Activated T-cell treated with anti-CD3 and anti-CD28 coated beads, Interleukin-2, amount 50 U/mL, for 24 hours (primary cell): ENCODE measurements around the gene SMURF1.
"Not testable (repeated sequence)": the region's sequence is repeated elsewhere in the genome, so short reads cannot be mapped to it uniquely, and the experiment has no call there.

Experiments
- DNase-seq: peaks from one replicate; pipeline ENCODE4 v3.0.0-alpha.2; 2020
- H3K27ac Mint-ChIP-seq: 2 replicates; pipeline ENCODE4 v1.8.0; 2020; ENCODE audit warnings: mild to moderate bottlenecking, mixed read lengths
- H3K27me3 Mint-ChIP-seq: 2 replicates; pipeline ENCODE4 v1.8.0; 2020; ENCODE audit warnings: mixed read lengths
- H3K36me3 Mint-ChIP-seq: 2 replicates; pipeline ENCODE4 v1.8.0; 2020; ENCODE audit warnings: low read depth, mixed read lengths
- H3K4me1 Mint-ChIP-seq: 2 replicates; pipeline ENCODE4 v1.8.0; 2020; ENCODE audit warnings: low read depth, mixed read lengths
- H3K4me3 Mint-ChIP-seq: 2 replicates; pipeline ENCODE4 v1.8.0; 2020; ENCODE audit warnings: mild to moderate bottlenecking, moderate library complexity, mixed read lengths
- H3K9me3 Mint-ChIP-seq: 2 replicates; pipeline ENCODE4 v1.8.0; 2020; ENCODE audit warnings: mixed read lengths

SMURF1 gene

DNA sequence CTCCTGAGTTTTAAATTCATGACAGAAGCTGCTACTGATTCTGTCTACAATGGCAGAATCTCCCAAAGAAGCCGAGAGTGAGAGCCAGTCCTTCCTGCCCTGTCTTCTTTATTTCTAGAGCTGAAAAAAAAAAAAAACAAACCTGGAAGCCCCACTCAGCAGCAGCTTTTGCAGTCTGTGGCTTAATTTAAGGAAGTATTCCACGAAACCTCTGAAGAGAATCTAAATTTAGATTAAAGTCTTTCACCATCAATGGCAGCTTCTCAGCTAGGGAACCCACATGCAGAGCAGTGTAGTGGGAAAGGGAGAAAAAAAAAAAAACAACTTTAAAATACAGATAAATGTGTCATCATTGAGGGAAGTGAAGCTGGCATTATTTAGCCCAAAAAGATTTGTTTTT, 23.4 kb downstream of the SMURF1 start:
- Mint-ChIP-seq H3K27ac (peak overlapping the region; percentile 15), H3K36me3 (peaks cover 38% of the 10 kb centered on the region), H3K9me3 (peaks cover 12% of the 10 kb centered on the region), H3K27me3 (no peaks in the 10 kb centered on the region), H3K4me1 (peaks cover 59% of the 10 kb centered on the region), H3K4me3 (no peak overlapping the region)
- no peak for DNase-seq

DNA sequence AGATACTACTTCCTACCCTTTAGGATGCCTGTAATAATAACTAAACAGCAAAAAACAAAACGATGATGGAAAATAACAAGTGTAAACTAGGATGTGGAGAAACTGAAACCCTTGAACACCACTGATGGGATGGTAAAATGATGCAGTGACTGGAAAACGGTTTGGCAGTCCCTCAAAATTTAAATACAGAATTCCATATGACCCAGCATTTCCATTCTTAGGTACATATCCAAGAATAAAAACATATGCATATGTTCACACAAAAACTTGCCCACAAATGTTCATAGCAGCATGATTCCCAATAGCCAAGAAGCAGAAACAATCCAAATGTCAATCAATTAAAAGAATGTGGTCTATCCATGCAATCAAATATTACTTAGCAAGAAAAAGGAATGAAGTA, 25.8 kb downstream of the SMURF1 start:
- DNase-seq = no peak
- no peaks in the 10 kb centered on the region for H3K27me3 Mint-ChIP-seq
- peaks cover 48% of the 10 kb centered on the region for H3K36me3 Mint-ChIP-seq
- no peak overlapping the region for H3K4me3 Mint-ChIP-seq
- H3K27ac Mint-ChIP-seq = no peak overlapping the region
- peaks cover 48% of the 10 kb centered on the region for H3K4me1 Mint-ChIP-seq
- H3K9me3 Mint-ChIP-seq = peaks cover 22% of the 10 kb centered on the region

DNA sequence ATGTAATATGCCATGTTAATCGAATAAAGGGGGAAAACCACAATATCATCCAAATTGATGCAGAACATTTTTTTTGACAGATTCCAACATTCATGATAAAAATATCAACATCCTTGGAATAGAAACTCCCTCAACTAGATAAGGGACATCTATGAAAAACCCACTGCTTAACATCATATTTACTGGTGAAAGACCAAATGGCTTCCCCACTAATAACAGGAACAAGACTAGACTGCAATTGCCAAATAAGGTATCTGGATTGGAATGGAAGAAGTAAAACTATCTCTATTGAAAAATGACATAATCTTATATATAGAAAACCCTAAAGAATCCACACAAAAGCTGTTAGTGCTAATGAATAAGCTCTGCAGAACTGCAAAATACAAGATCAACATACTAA, 27.8 kb downstream of the SMURF1 start:
- H3K27me3 Mint-ChIP-seq = no peaks in the 10 kb centered on the region
- peak overlapping the region; percentile 38 for H3K27ac Mint-ChIP-seq
- no peak for DNase-seq
- H3K4me1 Mint-ChIP-seq = peaks cover 55% of the 10 kb centered on the region
- H3K9me3 Mint-ChIP-seq = peaks cover 22% of the 10 kb centered on the region
- H3K36me3 Mint-ChIP-seq = peaks cover 41% of the 10 kb centered on the region
- H3K4me3 Mint-ChIP-seq = no peak overlapping the region

DNA sequence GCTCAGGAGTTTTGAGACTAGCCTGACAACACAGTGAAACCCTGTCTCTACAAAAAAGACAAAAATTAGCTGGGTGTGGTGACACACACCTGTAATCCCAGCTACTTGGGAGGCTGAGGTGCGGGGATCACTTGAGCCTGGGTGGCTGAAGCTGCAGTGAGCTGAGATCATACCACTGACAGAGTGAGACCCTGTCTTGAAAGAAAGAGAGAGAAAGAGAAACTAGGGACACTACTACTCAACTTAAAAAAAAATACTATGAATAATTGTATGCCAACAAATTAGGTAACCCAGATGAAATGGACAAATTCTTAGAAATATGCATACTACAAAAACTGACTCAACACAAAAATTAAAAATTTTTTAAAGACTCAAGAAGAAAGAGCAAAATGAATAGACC, 28.5 kb downstream of the SMURF1 start:
- Mint-ChIP-seq H3K36me3 (peaks cover 35% of the 10 kb centered on the region), H3K4me3 (no peak overlapping the region), H3K27ac (peak overlapping the region; percentile 22), H3K9me3 (peaks cover 22% of the 10 kb centered on the region), H3K27me3 (no peaks in the 10 kb centered on the region), H3K4me1 (peaks cover 54% of the 10 kb centered on the region)
- DNase-seq = no peak

DNA sequence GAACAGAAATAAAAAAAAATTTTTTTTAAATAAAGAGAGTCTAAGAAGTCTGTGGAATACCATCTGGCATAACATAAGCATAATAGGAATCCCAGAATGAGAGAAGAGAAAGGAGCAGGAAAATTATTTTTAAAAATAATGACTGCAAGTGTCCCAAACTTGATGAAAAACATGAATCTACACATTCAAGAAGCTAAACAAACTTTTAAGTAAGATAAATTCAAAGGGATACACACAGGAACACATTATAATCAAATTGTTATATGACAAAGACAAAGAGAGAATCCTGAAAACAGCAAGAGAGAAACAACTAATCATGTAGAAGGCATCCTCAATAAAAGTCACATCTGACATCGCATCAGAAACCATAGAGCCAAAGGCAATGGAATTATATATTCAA, 30.9 kb downstream of the SMURF1 start:
- Mint-ChIP-seq H3K4me1 (peaks cover 59% of the 10 kb centered on the region), H3K27ac (no peak overlapping the region), H3K9me3 (peaks cover 11% of the 10 kb centered on the region), H3K27me3 (no peaks in the 10 kb centered on the region), H3K36me3 (peaks cover 14% of the 10 kb centered on the region), H3K4me3 (no peak overlapping the region)
- DNase-seq = no peak

DNA sequence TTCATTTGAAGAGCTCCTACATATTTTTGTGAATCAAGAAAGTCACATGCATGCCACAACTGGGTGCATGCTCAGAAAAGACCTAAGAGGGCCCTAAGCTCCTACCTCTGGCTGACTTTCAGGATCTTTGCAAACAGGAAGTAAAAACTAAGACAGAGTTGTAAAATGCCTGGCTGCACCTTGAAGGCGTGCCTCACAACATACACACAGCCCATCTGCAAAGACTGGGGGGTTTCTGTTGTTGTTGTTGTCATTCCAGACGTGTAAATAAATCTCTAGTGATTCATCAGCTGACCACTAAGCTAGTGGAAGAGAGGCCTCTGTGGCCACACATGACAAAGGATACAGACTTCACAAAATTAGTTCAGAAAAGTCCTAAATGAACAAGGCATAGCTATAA, 31.8 kb downstream of the SMURF1 start:
- H3K36me3 Mint-ChIP-seq = peaks cover 12% of the 10 kb centered on the region
- no peaks in the 10 kb centered on the region for H3K27me3 Mint-ChIP-seq
- no peak overlapping the region for H3K4me3 Mint-ChIP-seq
- peaks cover 65% of the 10 kb centered on the region for H3K4me1 Mint-ChIP-seq
- H3K27ac Mint-ChIP-seq = no peak overlapping the region
- no peak for DNase-seq
- H3K9me3 Mint-ChIP-seq = peaks cover 10% of the 10 kb centered on the region

DNA sequence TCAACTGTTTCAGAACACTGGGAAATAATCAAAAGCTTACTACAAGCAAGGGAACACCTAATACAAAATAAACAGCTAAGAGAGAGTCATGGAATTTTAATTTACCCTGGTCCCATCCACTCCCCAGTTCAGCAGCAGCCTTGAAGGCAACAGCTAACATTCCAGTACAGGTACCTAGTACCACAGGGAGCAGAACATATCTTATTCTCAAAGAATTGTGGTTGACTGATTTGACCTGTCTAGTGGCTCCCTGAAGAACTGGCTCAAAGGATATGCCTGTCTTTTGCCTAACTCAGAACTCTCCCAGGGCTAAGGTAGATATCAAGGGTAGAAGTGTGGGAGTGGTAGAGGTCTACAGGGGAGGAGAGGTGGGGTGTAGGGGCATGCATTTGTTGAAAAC, 32.3 kb downstream of the SMURF1 start:
- peaks cover 10% of the 10 kb centered on the region for H3K9me3 Mint-ChIP-seq
- peaks cover 12% of the 10 kb centered on the region for H3K36me3 Mint-ChIP-seq
- no peak overlapping the region for H3K27ac Mint-ChIP-seq
- no peaks in the 10 kb centered on the region for H3K27me3 Mint-ChIP-seq
- no peak for DNase-seq
- no peak overlapping the region for H3K4me3 Mint-ChIP-seq
- peaks cover 67% of the 10 kb centered on the region for H3K4me1 Mint-ChIP-seq

DNA sequence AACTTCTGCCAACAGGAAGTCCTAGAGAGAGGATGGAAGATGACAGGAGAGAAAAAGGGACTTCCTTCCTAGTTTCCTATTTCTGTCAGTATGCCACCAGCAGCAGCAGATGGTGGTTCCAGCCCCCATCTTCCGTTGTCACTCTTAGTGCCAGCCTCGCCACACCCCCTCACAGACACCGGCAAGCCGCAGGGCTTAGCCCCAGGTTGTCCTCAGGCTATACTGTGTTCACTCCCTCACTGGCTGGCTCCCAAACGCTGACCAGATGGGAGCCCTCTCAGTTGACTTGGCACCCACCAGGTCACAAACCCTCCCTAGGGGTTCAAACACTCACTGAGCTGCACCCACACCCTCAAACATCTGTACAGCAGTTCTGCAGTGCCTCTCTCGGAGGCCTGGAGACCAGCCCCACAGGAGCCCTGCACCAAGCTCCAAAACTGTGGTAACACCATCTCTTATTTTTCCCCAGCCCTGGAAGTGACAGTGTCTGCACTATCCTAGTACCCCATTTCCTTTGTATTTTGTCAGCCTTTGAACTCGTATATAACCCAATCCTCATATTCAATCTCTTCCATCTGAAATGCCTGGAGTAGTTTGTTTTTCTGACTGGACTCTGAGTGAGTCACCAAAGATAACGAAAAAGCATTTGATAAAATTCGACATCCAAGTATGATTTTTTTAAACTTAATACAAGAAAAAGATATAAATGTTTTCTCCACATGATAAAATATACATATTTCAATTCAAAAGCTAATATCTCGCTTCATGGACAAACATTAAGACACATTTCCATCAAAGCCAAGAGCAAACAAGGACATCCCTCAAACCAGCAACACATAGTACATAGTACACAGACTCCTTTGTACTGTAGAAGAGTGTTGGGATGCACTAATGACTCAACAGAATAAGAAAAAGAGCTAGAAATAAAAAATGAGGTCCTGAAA, 34.5 kb downstream of the SMURF1 start:
- peaks cover 7% of the 10 kb centered on the region for H3K36me3 Mint-ChIP-seq
- peaks cover 6% of the 10 kb centered on the region for H3K9me3 Mint-ChIP-seq
- no peaks in the 10 kb centered on the region for H3K27me3 Mint-ChIP-seq
- H3K27ac Mint-ChIP-seq = peak overlapping the region; percentile 50
- H3K4me1 Mint-ChIP-seq = peaks cover 73% of the 10 kb centered on the region
- no peak for DNase-seq
- H3K4me3 Mint-ChIP-seq = no peak overlapping the region

DNA sequence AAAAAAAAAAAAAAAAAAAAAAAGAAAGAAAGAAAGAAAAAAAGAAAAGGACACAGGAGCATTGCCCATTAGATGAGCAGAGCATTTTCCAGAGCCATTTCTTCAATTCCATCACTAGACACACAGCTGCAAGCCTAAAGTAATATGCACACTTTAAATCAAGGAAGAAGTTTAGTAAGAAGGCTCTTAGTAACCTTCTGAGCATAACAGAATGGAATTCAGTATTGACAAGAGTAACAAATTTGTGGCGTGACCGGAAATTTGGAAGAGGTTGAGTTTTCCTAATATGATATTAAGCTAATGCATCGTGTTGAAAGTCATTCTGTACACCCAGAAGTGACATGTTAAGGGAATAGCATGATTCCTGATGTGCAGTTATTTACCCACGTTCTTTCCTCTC, 35.3 kb downstream of the SMURF1 start:
- DNase-seq = no peak
- Mint-ChIP-seq H3K9me3 (peaks cover 4% of the 10 kb centered on the region), H3K27ac (no peak overlapping the region), H3K36me3 (peaks cover 7% of the 10 kb centered on the region), H3K27me3 (no peaks in the 10 kb centered on the region), H3K4me3 (no peak overlapping the region), H3K4me1 (peaks cover 81% of the 10 kb centered on the region)

DNA sequence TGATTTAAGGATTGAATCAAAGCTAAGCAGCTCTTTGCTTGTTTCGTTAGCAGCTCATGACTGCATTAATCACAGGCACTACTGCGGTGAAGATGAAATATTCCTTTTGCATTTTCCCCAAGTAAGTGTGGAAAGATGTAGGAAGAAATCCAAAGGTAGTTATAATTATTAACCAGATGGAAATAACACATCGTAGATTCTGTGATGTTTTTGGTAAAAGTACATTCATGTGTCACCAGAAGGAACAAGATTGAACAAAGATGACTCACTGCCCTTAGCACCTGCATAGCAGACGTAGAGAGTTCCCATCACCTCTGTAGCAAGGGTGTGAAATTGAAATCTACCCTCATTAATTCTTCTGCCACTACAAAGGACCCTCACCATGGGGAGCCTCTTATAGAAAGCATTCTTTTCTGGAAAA, 37.1 kb downstream of the SMURF1 start:
- Mint-ChIP-seq H3K9me3 (no peaks in the 10 kb centered on the region), H3K4me1 (peaks cover 81% of the 10 kb centered on the region)

DNA sequence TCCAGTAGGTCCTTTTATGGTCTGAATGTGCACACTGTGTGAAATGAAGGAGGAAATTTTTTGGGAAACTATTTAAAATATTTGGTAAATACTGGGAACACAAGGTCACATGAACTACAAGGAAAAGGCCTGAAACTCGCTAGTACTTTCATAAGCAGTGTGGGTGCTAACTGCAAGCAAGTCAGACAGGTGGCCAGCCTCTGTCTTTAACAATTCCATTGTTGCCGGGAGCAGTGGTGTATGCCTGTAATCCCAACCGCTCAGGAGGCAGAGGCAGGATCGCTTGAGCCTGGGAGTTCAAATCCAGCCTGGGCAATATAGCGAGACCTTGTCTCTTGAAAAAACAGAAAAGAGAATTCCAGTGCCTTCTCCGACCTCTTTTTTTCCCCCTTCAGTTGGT, 37.5 kb downstream of the SMURF1 start:
- H3K27ac Mint-ChIP-seq = no peak overlapping the region
- no peaks in the 10 kb centered on the region for H3K27me3 Mint-ChIP-seq
- peaks cover 5% of the 10 kb centered on the region for H3K36me3 Mint-ChIP-seq
- no peaks in the 10 kb centered on the region for H3K9me3 Mint-ChIP-seq
- DNase-seq = no peak
- H3K4me1 Mint-ChIP-seq = peaks cover 77% of the 10 kb centered on the region
- no peak overlapping the region for H3K4me3 Mint-ChIP-seq

More for the DNA sequence above, 37.1 kb downstream of the SMURF1 start:
- no peak for DNase-seq
- Mint-ChIP-seq H3K36me3 (peaks cover 5% of the 10 kb centered on the region), H3K4me3 (no peak overlapping the region), H3K27me3 (no peaks in the 10 kb centered on the region), H3K27ac (no peak overlapping the region)

DNA sequence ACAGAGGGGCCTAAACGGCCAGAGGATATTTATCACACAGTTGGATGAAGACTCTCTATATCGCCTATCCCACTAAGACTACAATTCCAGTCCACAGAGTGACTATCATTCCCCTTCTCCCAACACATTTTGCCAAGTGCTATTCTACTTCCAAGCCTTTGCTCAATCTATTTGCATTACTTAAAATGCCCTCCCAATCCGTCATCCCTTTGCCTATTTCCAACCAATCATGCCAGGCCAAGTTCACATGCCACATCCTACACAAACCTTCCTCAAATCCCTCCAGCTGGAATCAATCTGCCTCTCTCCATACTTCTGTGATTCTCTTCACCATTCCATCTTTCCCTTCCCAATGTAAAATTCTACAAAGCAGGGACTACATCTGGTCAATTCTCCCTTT, 38.2 kb downstream of the SMURF1 start:
- Mint-ChIP-seq H3K27me3 (no peaks in the 10 kb centered on the region), H3K4me3 (no peak overlapping the region), H3K4me1 (peaks cover 77% of the 10 kb centered on the region)

DNA sequence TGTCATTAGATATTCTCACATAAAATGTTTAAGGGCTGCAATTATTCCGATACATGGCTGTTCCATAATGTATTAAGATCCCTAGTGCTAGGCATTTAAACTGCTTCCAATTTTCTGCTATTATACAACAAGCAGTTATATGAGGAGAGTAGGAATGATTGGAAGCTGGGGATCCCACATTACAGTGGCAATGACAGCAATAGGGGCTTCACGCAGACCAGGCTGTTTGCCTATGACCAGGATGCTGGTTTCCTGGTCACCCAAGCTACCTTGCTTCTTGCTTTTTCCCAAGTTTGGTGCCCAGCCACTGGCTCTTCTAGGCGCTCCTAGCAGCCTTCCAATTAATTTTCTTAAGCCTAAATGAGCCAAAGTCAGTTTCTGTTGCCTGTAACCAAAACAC, 39.3 kb downstream of the SMURF1 start:
- Mint-ChIP-seq H3K27me3 (no peaks in the 10 kb centered on the region), H3K27ac (no peak overlapping the region), H3K4me1 (peaks cover 75% of the 10 kb centered on the region), H3K9me3 (peaks cover 5% of the 10 kb centered on the region), H3K36me3 (peaks cover 18% of the 10 kb centered on the region), H3K4me3 (no peak overlapping the region)
- no peak for DNase-seq

More for the DNA sequence above, 38.2 kb downstream of the SMURF1 start:
- Mint-ChIP-seq H3K36me3 (peaks cover 9% of the 10 kb centered on the region), H3K9me3 (no peaks in the 10 kb centered on the region), H3K27ac (no peak overlapping the region)
- DNase-seq = no peak

DNA sequence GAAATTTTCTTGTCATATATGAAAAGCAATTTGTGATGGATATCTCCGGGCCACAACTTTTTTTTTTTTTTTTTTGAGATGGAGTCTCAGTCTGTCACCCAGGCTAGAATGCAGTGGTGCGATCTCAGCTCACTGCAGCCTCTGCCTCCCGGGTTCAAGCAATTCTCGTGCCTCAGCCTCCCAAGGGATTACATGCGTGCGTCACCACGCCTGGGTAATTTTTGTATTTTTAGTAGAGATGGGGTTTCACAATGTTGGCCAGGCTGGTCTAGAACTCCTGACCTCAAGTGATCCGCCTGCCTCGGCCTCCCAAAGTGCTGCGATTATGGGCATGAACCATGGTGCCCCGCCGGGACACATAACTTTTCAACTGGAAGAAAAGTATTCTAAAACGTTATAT, 40.1 kb downstream of the SMURF1 start:
- Mint-ChIP-seq H3K27ac (peak overlapping the region; percentile 92), H3K4me3 (peak overlapping the region; percentile 35), H3K4me1 (peaks cover 73% of the 10 kb centered on the region), H3K36me3 (peaks cover 25% of the 10 kb centered on the region), H3K9me3 (peaks cover 12% of the 10 kb centered on the region)
- DNase-seq, H3K27me3 Mint-ChIP-seq: not testable (repeated sequence)
